Effector memory CD4-positive, alpha-beta T cell (primary cell): ENCODE results near the gene ATP5IF1.
A peak's percentile ranks its signal among the peaks of the same experiment; 100 is the strongest.

Source experiments
- DNase-seq, 3 donors: peaks; one replicate each; pipeline ENCODE4 v3.0.0-alpha.2; 2020
- H3K27ac ChIP-seq: 2 replicates; pipeline ENCODE4 v1.7.0; 2013; ENCODE audit warnings: mild to moderate bottlenecking, low read length, moderate library complexity; ENCODE audit not compliant: insufficient read depth, poor library complexity, severe bottlenecking
- H3K27me3 ChIP-seq: replicated peaks from 2 replicates; pipeline ENCODE4 v1.7.0; 2013; ENCODE audit warnings: mild to moderate bottlenecking, low read length; ENCODE audit not compliant: insufficient read depth, control insufficient read depth, poor library complexity, severe bottlenecking
- H3K36me3 ChIP-seq: 2 replicates; pipeline ENCODE4 v1.7.0; 2013; ENCODE audit warnings: mild to moderate bottlenecking, low read length, moderate library complexity; ENCODE audit not compliant: control insufficient read depth, insufficient read depth
- H3K4me1 ChIP-seq: 2 replicates; pipeline ENCODE4 v1.7.0; 2013; ENCODE audit warnings: low read length, mild to moderate bottlenecking; ENCODE audit not compliant: control insufficient read depth, insufficient read depth, poor library complexity, severe bottlenecking
- H3K4me3 ChIP-seq: 2 replicates; pipeline ENCODE4 v1.7.0; 2013; ENCODE audit warnings: low read length, low read depth, mild to moderate bottlenecking; ENCODE audit not compliant: insufficient read depth, poor library complexity, severe bottlenecking
- H3K9me3 ChIP-seq: 2 replicates; pipeline ENCODE4 v1.7.0; 2013; ENCODE audit warnings: mild to moderate bottlenecking, low read length, moderate library complexity; ENCODE audit not compliant: control insufficient read depth

Gene ATP5IF1

DNA sequence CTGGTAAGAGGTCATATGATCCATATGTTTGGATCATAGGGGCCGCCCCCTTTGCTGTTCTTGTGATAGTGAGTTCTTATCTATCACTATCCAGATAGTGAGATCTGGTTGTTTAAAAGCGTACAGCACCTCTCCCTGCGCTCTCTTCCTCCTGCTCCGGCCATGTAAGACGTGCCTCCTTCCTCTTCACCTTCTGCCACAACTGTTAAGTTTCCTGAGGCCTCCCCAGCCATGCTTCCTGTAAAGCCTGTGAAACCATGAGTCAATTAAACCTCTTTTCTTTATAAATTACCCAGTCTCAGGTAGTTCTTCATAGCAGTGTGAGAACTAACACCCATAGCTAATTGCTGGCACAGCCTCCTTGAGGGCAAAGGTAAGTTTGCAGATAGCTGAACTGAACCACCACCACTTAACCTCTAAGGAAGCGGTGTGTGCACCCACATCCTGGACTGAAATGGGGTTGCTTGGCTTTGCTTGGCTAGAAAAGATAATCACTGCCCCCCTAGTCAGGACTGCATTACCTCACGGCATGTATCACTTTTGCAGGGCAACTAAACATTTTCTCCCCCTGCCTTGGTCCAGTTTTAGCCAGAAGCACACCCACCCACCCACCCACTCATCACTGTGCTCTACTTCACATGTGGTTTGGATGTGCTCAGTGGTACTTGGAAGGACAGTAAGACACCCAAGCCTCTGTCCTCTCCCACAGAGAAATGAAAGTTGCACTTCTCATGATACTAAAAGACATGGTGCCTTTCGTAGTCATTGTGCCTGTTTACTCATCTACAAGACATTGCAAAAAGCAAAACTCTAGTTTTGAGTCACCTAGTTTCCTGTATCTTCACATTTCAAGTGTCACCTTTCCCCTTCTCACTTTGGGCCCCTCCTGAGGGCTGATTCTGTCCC lies 36.3 kb upstream of the ATP5IF1 start:
- H3K4me1 ChIP-seq, result peaks cover 21% of the 10 kb centered on the region
- H3K27me3 ChIP-seq, result no peaks in the 10 kb centered on the region
- no peaks in the 10 kb centered on the region for H3K9me3 ChIP-seq
- H3K36me3 ChIP-seq, result peaks cover 33% of the 10 kb centered on the region
- DNase-seq, result peak; percentile 48 to 63 (median 53)
- no peak overlapping the region for H3K4me3 ChIP-seq
- H3K27ac ChIP-seq, result no peak overlapping the region

- H3K4me3 ChIP-seq, result no peak overlapping the region
- DNase-seq, result no peak
Measured at GRCh38 chr1:28200234-28200873, 35.6 kb upstream of the ATP5IF1 start.

DNA sequence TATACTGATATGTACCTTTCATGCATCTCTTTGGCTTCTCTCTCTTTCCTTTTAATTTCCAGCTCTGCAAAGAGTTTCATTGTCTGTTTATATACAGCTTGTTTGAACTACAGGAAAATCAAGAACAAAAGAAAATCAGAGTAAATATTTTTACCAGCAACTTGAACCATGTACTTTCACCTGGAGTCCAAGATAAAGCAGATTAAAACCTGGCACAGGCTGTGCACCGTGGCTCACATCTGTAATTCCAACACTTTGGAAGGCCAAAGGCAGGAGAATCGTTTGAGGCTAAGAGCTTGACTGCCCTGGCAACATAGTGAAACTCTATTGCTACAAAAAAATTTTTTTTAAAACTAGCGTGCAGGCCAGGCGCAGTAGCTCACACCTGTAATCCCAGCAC lies 30.7 kb upstream of the ATP5IF1 start:
- DNase-seq, result no peak
- H3K36me3 ChIP-seq, result peaks cover 59% of the 10 kb centered on the region
- peaks cover 3% of the 10 kb centered on the region for H3K4me1 ChIP-seq
- H3K27me3 ChIP-seq, result no peaks in the 10 kb centered on the region
- no peak overlapping the region for H3K4me3 ChIP-seq
- no peaks in the 10 kb centered on the region for H3K9me3 ChIP-seq
- no peak overlapping the region for H3K27ac ChIP-seq

More at GRCh38 chr1:28200234-28200873, 35.6 kb upstream of the ATP5IF1 start:
- Histone ChIP-seq H3K36me3 (peaks cover 40% of the 10 kb centered on the region), H3K27me3 (no peaks in the 10 kb centered on the region), H3K27ac (no peak overlapping the region), H3K4me1 (peaks cover 21% of the 10 kb centered on the region), H3K9me3 (no peaks in the 10 kb centered on the region)

DNA sequence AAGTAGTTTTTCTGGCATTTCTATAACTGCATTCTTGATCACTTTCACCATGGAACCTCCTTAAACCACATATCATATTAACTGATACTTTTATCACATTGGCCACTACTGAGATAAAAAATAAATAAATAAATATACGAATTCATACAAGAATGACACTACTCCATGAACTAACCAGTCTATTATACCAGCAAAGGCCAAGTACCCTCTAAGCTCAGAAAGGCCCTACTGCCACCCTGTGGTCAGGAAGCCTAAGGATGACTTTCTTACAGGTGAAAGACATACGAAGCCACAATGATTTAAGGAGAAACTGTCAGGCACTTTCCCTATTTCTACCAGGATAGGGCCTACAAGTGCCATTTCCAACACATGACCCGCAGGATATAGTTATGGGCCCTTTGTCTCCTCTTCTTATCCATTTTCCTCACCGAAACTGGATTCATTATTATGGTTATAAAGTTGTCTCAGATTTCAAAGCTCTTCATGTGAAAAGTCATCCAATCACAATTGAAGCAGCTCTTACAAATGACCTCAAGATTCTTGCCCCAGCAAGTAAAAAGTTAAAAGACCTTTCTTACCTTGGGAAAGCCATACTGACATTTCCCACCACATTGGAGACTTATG lies 27.0 kb upstream of the ATP5IF1 start:
- H3K36me3 ChIP-seq, result peaks cover 51% of the 10 kb centered on the region
- H3K27ac ChIP-seq, result no peak overlapping the region

GRCh38 chr1:28209700-28210099 lies 26.2 kb upstream of the ATP5IF1 start:
- no peak for DNase-seq
- H3K36me3 ChIP-seq, result peaks cover 51% of the 10 kb centered on the region
- H3K4me1 ChIP-seq, result no peaks in the 10 kb centered on the region
- H3K27me3 ChIP-seq, result no peaks in the 10 kb centered on the region
- no peak overlapping the region for H3K4me3 ChIP-seq
- H3K9me3 ChIP-seq, result no peaks in the 10 kb centered on the region
- no peak overlapping the region for H3K27ac ChIP-seq

More for the DNA sequence above, 27.0 kb upstream of the ATP5IF1 start:
- H3K4me1 ChIP-seq, result no peaks in the 10 kb centered on the region
- peak; percentile 13 to 44 (median 32) for DNase-seq
- H3K27me3 ChIP-seq, result no peaks in the 10 kb centered on the region
- H3K9me3 ChIP-seq, result no peaks in the 10 kb centered on the region
- H3K4me3 ChIP-seq, result no peak overlapping the region

DNA sequence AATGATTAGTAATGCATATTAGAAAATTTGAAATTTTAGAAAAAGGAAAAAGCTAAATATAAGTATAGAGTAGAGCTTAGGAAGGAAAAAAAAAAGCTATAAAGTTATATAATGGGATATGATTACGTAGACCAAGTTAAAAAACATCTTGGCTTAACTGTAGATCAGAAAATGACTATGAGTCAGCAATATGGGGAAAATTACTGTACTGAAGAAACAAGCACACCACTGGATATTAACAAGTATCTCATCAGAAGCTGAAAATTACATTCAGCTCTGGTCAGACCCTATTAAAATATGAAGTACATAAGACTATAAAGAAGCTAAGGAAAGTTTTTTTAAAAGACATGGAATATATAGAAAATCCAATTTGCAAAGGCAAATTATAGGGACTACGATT lies 22.6 kb upstream of the ATP5IF1 start:
- H3K9me3 ChIP-seq, result no peaks in the 10 kb centered on the region
- no peak for DNase-seq

DNA sequence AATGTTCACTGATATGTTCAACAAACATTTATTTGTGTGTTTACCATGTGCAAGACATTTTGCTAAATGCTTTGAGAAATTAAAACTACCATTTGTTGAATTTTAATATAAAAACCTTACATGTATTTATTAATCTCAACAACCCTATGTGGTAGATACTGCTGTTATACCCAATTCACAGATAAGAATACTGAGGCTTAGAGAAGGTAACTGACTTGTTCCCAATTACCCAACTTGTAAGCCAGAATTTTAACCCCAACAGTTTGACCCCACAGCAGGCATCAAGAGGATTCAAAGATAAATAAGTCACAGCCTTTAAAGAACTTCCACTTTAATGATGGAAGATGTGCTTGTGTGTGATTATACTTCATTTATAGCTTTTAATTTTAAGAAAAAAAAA lies 6.8 kb upstream of the ATP5IF1 start:
- peaks cover 9% of the 10 kb centered on the region for H3K4me1 ChIP-seq
- DNase-seq, result no peak
- H3K27ac ChIP-seq, result no peak overlapping the region
- no peaks in the 10 kb centered on the region for H3K27me3 ChIP-seq
- H3K36me3 ChIP-seq, result peaks cover 41% of the 10 kb centered on the region
- no peak overlapping the region for H3K4me3 ChIP-seq
- no peaks in the 10 kb centered on the region for H3K9me3 ChIP-seq

More for the DNA sequence above, 22.6 kb upstream of the ATP5IF1 start:
- H3K4me3 ChIP-seq, result no peak overlapping the region
- no peaks in the 10 kb centered on the region for H3K27me3 ChIP-seq
- H3K36me3 ChIP-seq, result peaks cover 35% of the 10 kb centered on the region
- no peak overlapping the region for H3K27ac ChIP-seq
- H3K4me1 ChIP-seq, result no peaks in the 10 kb centered on the region

GRCh38 chr1:28229996-28230395 lies 5.9 kb upstream of the ATP5IF1 start:
- H3K27me3 ChIP-seq, result no peaks in the 10 kb centered on the region
- no peak overlapping the region for H3K27ac ChIP-seq
- no peak for DNase-seq
- H3K4me3 ChIP-seq, result no peak overlapping the region
- no peaks in the 10 kb centered on the region for H3K9me3 ChIP-seq
- H3K36me3 ChIP-seq, result peaks cover 36% of the 10 kb centered on the region
- H3K4me1 ChIP-seq, result peaks cover 9% of the 10 kb centered on the region

DNA sequence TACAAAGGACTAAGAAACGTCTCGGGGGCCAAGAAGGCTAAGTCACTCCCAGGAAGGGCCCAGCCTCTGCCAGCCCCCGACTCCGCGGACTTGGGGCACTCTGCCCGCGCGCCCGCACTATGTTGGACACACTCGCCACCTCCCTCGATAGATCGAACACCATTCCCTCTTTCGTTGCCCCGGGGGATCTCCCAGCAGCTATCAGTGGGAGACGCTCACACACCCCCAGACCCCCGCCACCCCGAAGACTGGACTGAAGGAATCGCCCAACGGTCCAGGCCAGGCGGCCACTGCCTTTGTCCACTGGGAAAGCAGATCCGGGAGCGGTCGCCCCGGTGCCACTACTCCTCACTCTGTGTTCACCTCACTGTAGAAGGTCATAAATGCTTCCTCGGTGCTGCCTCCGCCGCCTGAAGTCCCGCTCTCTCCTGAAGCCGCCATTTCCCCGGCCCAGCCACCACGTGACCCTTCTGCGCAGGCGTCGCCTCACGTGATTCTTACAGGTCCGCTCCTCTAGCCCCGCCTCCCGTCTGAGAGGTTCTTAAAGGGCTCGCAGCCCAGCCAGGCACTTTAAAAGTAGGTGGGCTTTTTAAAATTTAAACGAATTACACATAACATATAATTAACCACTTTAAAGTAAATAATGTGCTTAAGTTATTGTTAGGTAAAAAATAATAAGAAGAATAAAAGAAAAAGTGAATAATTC lies 3.2 kb upstream of the ATP5IF1 start, which contains the start of gene DNAJC8:
TSS of gene DNAJC8 (minus strand) at position 472 of the 706 bp plus-strand sequence. CDS start at position 441, 31 bp downstream.
- DNase-seq, result peak; percentile 88 to 93 (median 88)
- peaks cover 17% of the 10 kb centered on the region for H3K36me3 ChIP-seq
- no peaks in the 10 kb centered on the region for H3K27me3 ChIP-seq
- H3K4me3 ChIP-seq, result peak within 1 kb of the TSS; percentile 82
- H3K9me3 ChIP-seq, result no peaks in the 10 kb centered on the region
- H3K4me1 ChIP-seq, result peaks cover 15% of the 10 kb centered on the region
- H3K27ac ChIP-seq, result peak within 1 kb of the TSS; percentile 81
